T follicular helper cell (primary cell): ENCODE measurements around the gene METTL14.
"Not testable (repeated sequence)": the region's sequence is repeated elsewhere in the genome, so short reads cannot be mapped to it uniquely, and the experiment has no call there.

ENCODE experiments used
- DNase-seq: peaks from one replicate; pipeline ENCODE4 v3.0.0-alpha.2; 2020; ENCODE audit warnings: low read depth
- total RNA-seq, 2 experiments: gene quantifications; one replicate each; lab custom pipeline; 2026; lab: John Stamatoyannopoulos, UW

METTL14 gene
- 44.3 to 54.6 reads per million in 2 experiments for total RNA-seq

- peak; percentile 75 for DNase-seq
Measured at GRCh38 chr4:118684873-118685811, at the start of gene METTL14. TSS of gene METTL14 (plus strand) at chr4:118685392. CDS start at chr4:118685535, 143 bp downstream.

DNA sequence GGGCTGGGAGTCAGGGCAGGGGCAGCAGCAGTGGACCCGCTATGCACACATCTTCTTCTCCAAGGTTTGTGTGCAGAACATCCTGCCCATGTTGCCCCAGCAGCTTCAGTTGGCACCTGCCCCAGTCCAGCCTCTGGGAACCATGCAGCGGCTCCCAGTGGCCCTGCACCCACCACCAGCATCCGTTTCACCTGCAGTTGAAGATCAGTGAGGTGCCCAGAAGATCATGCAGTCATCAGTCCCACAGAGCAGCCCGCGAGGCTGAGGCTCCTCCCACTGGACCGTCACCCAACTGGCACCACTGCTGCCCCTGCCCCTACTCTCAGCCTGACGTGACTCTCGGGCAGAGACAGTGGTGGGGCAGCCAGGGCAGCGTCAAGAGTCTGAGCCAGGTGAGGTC is 49.1 kb upstream of the METTL14 start:
- not testable (repeated sequence) for DNase-seq

- not testable (repeated sequence) for DNase-seq
Measured at GRCh38 chr4:118664665-118665064, 20.5 kb upstream of the METTL14 start.

DNA sequence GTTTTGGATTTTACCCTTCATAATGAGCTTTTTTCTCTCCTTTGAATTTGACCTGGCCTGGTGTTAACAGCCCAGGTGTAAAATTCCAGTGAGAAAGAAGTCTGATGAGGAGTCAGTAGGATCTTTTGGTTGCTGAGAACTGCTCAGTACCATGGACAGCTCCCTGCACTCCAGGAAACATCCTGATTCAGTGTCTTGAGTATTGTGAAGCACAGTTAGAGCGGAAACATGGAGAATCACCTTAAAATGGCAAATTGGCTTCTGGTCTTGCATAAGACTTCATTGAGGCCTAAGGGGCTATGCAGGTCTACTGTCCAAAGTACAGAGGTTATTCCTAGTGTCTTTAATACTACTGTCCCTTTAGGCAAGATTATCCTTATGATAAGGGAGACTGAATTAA is 16.0 kb upstream of the METTL14 start:
- peak; percentile 27 for DNase-seq

GRCh38 chr4:118670968-118671367 is 14.2 kb upstream of the METTL14 start:
- DNase-seq: not testable (repeated sequence)

DNA sequence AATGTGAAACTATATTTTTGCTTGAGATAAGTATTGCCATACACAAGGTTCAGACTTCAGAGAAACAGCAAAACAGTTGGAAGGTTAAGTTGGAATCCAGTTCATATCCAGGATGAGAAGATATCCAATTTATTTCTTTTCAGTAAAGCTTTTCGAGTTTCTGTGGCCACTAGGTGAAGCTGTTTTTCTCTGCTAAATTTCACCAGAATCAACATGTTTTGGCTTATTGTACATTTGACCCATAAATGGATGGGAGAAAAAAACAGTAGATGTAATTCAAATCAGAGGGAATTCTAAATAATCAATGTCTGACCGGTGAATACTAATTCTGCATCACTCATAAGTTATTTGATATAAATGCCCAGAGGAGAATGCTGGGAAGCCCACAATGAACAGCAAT is 9.1 kb upstream of the METTL14 start:
- DNase-seq: no peak

DNA sequence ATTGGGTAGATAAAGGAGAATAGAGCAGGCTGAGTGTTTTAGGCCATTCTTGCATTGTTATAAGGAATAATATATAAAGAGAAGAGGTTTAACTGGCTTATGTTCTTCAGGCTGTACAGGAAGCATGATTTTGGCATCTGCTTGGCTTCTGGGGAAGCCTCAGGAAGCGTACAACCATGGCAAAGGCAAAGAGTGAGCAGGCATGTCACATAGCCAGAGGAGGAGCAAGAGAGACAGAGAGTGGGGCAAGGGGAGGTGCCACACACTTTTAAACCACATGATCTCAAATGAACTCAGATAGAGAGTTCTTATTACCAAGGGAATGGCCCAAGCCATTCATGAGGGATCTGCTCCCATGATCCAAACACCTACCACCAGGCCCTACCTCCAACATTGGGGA is 4.4 kb upstream of the METTL14 start:
- no peak for DNase-seq

- no peak for DNase-seq
Measured at GRCh38 chr4:118682928-118683327, 2.3 kb upstream of the METTL14 start.

DNA sequence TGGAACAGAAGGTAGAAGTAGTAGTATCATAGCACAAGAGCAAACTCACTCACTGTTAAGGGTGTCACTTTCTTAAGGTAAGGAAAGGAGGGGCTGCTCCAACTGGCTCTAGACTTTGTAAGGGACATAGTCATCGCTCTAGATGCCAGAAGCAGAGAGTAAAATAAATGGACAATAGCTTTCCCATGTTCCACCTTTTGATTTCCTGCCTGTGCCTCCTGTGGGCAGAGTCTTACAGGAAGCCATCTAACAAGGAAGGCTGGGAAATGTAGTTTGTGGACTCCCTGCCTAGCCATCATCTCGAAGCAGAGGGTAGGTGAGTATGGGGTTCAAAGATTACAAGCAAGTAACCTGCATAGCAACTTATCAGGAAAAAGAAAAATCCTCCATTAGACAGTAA is 1.7 kb upstream of the METTL14 start:
- DNase-seq: no peak

DNA sequence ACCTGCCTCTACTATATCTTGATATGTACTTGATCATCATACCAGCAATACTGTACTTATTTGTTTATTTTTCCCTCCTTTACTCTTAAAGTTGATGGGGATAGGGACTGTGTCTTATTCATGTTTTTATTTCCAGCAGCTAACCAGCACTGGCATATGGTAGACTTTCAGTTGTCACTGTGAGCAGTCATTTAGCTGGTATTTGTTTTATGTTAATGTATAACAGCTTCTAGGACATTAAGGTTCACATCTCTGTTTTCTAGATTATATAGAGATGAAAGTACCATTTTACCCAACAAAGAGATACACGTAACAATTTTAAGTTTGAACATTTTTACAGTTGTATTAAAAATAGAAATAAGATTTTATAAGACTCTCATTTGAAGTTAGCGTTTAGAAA is 17.9 kb downstream of the METTL14 start:
- DNase-seq: no peak

DNA sequence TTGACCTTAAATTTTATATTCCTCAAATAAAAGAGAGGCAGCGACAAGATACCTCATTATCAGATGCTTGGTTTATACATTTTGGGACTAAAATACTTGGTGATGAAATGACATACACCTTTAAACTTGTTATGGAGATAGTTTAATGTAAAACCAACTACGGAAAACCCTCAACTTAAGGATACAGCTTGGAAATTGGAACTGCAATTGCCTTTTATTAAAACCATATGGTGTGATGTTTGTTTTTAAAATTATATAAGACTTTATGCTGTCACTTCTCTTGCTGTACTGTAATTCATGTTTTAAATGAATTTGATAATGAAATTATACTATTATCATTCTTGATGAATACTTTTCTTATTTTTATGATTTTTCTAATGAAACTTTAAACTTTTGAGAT is 25.9 kb downstream of the METTL14 start:
- no peak for DNase-seq

DNA sequence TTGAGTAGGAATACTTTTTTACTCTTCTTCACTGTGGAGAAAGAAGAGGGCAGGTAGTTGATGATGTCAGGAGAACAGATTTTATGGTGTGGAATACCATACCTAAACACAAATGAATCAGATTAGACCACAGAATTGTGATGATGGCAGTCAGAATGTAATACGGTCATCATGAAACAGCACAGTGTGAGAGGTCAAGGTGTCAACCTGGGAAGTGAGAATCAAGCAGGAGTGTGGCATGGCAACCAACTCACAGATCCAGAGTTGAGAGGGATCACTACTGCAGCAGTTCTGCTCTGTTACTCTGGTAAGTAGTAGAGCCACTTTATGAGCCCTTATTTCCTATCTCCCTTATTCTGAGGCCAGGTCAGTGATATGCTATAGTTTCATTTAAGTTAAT is 27.7 kb downstream of the METTL14 start:
- no peak for DNase-seq

DNA sequence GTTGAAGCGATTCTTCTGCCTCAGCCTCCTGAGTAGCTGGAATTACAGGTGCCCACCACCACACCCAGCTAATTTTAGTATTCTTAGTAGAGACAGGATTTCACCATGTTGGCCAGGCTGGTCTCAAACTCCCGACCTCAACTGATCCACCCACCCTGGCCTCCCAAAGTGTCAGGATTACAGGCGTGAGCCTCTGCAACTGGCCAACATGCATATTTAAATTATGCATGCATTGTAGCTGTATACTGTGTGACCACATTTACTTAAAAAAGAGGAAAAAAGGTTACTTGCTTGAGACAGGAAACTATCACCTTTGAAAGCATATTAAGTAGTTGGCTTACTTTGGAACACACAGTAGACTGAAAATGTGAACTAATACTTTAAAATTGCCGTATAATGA is 29.5 kb downstream of the METTL14 start:
- no peak for DNase-seq

- DNase-seq: no peak
Measured at GRCh38 chr4:118716304-118716703, 31.1 kb downstream of the METTL14 start.

DNA sequence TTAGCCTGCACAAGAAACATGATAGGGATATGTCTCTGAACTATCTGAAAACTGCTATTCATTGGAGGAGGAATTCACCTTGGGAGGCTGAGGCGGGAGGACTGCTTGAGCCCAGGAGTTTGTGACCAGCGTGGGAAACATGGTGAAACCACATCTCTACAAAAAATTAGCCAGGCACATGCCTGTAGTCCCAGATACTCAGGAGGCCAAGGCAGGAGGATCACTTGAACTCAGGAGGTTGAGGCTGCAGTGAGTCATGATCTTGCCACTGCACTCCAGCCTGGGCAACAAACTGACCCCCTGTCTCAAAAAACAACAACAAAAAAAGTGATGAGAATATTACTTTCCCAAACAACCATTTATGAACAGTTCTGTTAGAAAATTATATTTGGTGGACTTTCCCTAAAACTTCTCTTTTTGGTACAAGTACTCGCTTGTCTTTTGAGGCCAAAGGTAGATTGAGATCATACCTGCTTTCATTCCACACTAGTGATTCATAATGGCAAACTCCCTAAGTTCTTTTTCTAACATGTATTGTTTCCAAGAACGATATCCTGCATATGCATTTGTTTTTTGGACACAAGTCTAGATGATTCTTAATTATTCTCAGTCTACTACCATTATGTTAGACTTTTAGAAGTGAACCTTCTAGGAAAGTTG is 33.4 kb downstream of the METTL14 start:
- no peak for DNase-seq

DNA sequence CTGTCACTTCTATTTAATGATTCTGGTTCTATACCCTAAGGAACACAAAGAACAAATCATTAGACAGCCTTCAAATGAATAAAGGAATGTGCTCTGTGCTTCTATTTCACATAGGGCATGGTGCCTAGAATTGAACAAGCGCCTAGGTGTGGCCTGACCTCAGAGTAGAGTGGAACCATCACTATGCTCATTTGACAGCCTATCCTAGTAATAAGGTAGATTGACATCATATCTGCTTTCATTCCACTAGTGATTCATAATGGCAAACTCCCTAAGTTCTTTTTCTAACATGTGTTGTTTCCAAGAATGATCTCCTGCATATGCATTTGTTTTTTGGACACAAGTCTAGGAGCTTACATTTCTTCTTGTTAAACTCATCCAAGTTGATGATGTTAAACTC is 36.6 kb downstream of the METTL14 start:
- no peak for DNase-seq

- DNase-seq: no peak
Measured at GRCh38 chr4:118723369-118723768, 38.2 kb downstream of the METTL14 start.

DNA sequence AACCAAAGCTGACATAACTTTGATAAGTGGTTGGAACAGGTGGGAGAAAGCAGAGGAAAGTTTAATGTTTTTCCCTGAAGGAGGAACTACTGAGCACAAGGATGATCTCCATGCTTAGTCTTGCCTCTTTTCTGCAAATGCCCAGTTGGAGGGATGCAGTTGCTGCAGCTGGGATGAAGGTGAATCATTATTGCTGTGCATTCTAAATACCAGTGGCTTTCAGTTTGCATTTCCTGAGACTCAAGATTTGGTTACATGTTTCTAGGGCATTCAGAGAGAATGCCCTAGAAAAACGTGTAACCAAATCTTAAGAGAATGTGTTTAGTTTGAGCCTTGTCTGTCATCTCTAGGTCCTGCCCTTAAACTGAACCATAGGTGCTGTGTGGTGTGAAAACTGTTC is 42.2 kb downstream of the METTL14 start:
- DNase-seq: no peak

- DNase-seq: no peak
Measured at GRCh38 chr4:118729287-118730286, 44.4 kb downstream of the METTL14 start.

DNA sequence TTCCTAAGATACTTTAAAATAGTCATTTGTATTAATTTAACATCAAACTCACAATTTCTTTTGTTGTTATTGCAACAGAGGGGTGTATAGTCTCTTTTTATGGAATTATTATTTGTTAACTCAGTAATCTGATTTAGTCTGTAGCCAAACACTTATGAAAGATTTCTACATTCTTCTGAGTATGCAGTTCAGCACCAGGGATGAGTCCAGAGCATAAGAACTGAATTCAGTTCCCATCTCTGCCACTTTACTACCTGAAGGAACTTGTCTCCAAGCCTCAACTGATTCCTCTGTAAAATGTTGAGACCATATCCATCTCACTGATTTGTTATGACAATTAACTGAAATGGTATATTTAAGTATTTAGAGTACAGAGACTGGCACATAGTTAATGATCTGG is 45.5 kb downstream of the METTL14 start:
- DNase-seq: no peak

DNA sequence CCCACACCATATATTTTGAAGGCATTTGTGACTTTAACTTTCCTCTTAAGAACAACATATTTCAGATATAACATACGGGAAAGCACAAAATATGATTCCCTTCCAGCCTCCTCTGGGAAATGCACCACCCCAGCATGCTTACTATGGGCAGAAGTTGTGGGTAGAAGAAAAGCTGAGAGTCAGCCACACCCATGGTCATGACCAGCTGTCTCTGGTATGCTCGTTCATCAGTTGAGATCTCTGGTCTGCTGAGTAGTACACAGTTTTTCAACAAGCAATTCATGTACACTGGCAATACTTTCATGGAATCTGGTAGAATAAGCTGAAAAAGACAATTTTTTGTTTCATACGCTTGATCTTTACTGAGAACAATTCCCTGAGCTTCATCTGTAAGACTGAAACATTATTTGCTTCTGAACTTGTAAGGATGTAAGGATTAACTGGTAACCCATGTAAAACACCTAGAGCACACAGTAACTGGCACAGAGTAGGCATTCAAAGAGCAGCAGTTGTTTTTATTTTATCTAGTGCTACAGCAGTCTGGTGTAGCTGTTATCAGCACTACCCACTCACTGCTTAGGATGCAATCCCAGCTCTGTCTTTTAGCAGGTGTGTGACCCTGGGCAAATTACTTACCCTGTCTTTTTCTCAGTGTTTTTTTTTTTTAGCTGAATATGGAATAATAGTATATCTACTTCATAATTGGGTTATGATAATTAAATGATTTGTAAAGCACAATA is 47.6 kb downstream of the METTL14 start:
- no peak for DNase-seq
